Endothelial cell of umbilical vein (primary cell): ENCODE results near the gene SRGAP1. TPM values are rescaled to one million over a fixed set of nuclear protein-coding genes. Genes with fewer than 3 reads are reported as not detected.

Source experiments
- BruUV-seq: library from RNA; stranded (reverse); fragments of 400-500 nt; replicated peaks from 2 replicates; lab custom pipeline; 2021; lab: Mats Ljungman, UMichigan
- CTCF ChIA-PET: fragments of 300-600, 350-600 bp; sonication (Branson Sonifier 250); formaldehyde crosslinking; loops from one replicate; lab custom pipeline; 2021; ENCODE audit warnings: antibody characterized with exemption, inconsistent platforms; lab: Charles Lee
- POLR2A ChIA-PET: fragments of 300-600, 350-600 bp; sonication (Branson Sonifier 250); formaldehyde crosslinking; loops from one replicate; lab custom pipeline; 2021; ENCODE audit warnings: antibody characterized with exemption, inconsistent platforms; lab: Charles Lee
- DNase-seq: peaks from one replicate; pipeline ENCODE4 v3.0.0-alpha.2; 2011; ENCODE audit warnings: low read depth, low spot score
- FAIRE-seq: peaks from 2 replicates; lab custom pipeline; 2011; peaks lifted over from hg19 to GRCh38; lab: Jason Lieb, UNC
- H2AFZ ChIP-seq: 2 replicates; pipeline ENCODE4 v1.6.0; 2012; ENCODE audit warnings: low read depth, low read length, control low read depth, inconsistent platforms
- H3K27ac ChIP-seq: 2 replicates; pipeline ENCODE4 v1.5.1; 2011; ENCODE audit warnings: low read depth, mild to moderate bottlenecking, control low read depth, low read length, moderate library complexity; ENCODE audit not compliant: insufficient read depth
- H3K27me3 ChIP-seq, 2 experiments: 2 replicates each; pipeline versions ENCODE4 v1.6.0 to v1.6.1; 2011; ENCODE audit warnings: low read length in 2 of 2, mixed read lengths in 1 of 2; ENCODE audit not compliant: control insufficient read depth in 2 of 2, insufficient read depth in 2 of 2
- H3K36me3 ChIP-seq, 2 experiments: 2 replicates in 1 of 2; 3 replicates in 1 of 2; pipeline ENCODE4 v1.5.1; 2011; ENCODE audit warnings: low read length in 2 of 2, mild to moderate bottlenecking in 1 of 2, moderate library complexity in 1 of 2; ENCODE audit not compliant: control insufficient read depth in 2 of 2, insufficient read depth in 2 of 2; ENCODE audit errors: extremely low read depth in 1 of 2
- H3K4me1 ChIP-seq: 3 replicates; pipeline ENCODE4 v1.5.1; 2011; ENCODE audit warnings: mild to moderate bottlenecking, low read length; ENCODE audit not compliant: control insufficient read depth, insufficient read depth; ENCODE audit errors: extremely low read depth
- H3K4me2 ChIP-seq: 2 replicates; pipeline ENCODE4 v1.6.1; 2011; ENCODE audit warnings: low read length, control low read depth, mixed read lengths; ENCODE audit not compliant: insufficient read depth
- H3K4me3 ChIP-seq, 3 experiments: fragments of 200-600 bp in 1 of 3; sonication (generic), shearing (Covaris generic) in 1 of 3; replicated peaks in 1 of 3; 2 replicates each; pipeline ENCODE4 v1.5.1; 2011 to 2016; ENCODE audit warnings: control low read depth in 3 of 3, low read length in 3 of 3, mild to moderate bottlenecking in 2 of 3, inconsistent platforms in 1 of 3, low read depth in 1 of 3, moderate library complexity in 1 of 3; ENCODE audit not compliant: insufficient read depth in 1 of 3
- H3K79me2 ChIP-seq: 2 replicates; pipeline ENCODE4 v1.6.0; 2012; ENCODE audit warnings: low read length, inconsistent platforms; ENCODE audit not compliant: control insufficient read depth, insufficient read depth
- H3K9ac ChIP-seq: replicated peaks from 2 replicates; pipeline ENCODE3; 2011; ENCODE audit warnings: low read length, control low read depth; ENCODE audit not compliant: insufficient read depth; ENCODE audit errors: extremely low read depth
- H3K9me1 ChIP-seq: replicated peaks from 3 replicates; pipeline ENCODE4 v1.6.0; 2011; ENCODE audit warnings: mild to moderate bottlenecking, low read length; ENCODE audit not compliant: control insufficient read depth, insufficient read depth; ENCODE audit errors: extremely low read depth
- H3K9me3 ChIP-seq: replicated peaks from 2 replicates; pipeline ENCODE4 v1.5.1; 2012; ENCODE audit warnings: low read length, inconsistent platforms; ENCODE audit not compliant: control insufficient read depth, insufficient read depth
- H4K20me1 ChIP-seq: replicated peaks from 2 replicates; pipeline ENCODE3; 2011; ENCODE audit warnings: mild to moderate bottlenecking, low read length; ENCODE audit not compliant: control insufficient read depth, insufficient read depth; ENCODE audit errors: extremely low read depth
- CTCF ChIP-seq, 2 donors: IDR thresholded peaks; 1 replicate in 1 of 2; 2 replicates in 1 of 2; pipeline ENCODE4 v1.5.1; 2011; ENCODE audit warnings: low read length in 2 of 2, mild to moderate bottlenecking in 2 of 2, moderate library complexity in 2 of 2, control low read depth in 1 of 2, inconsistent platforms in 1 of 2, low read depth in 1 of 2; ENCODE audit not compliant: insufficient read depth in 1 of 2; ENCODE audit errors: extremely low read depth in 1 of 2
- GATA2 ChIP-seq: IDR thresholded peaks from 2 replicates; pipeline ENCODE4 v1.7.0; 2011; ENCODE audit warnings: low read depth, mild to moderate bottlenecking, moderate library complexity, mixed read lengths, low read length; ENCODE audit not compliant: insufficient read length, insufficient read depth
- JUN ChIP-seq: IDR thresholded peaks from 2 replicates; pipeline ENCODE4 v1.6.1; 2011; ENCODE audit warnings: borderline replicate concordance, low read depth; ENCODE audit not compliant: insufficient read length, insufficient read depth
- MYC ChIP-seq: IDR thresholded peaks from one replicate; pipeline ENCODE4 v1.6.1; 2011; ENCODE audit warnings: mild to moderate bottlenecking, low read depth, low read length
- POLR2AphosphoS5 ChIP-seq: IDR thresholded peaks from 2 replicates; pipeline ENCODE4 v1.6.1; 2012; ENCODE audit warnings: low read depth, mild to moderate bottlenecking, control low read depth, low read length, moderate library complexity; ENCODE audit not compliant: insufficient read depth
- dilution Hi-C: fragments of 300-500 bp; cut with MboI; formaldehyde crosslinking; loops from one replicate; pipeline ENCODE4 v1.15.0; 2019; ENCODE audit warnings: low sequenced_read_pairs; ENCODE audit not compliant: extremely low pct_ligation_motif_present
- intact Hi-C: fragments of 100-400 bp; cut with micrococcal nuclease; formaldehyde crosslinking; loops from one replicate; pipeline ENCODE4 v1.10.0; 2022
- polyA plus RNA-seq, 4 experiments: library from polyadenylated mRNA; depleted of rRNA in 3 of 4; stranded (reverse) in 3 of 4; unstranded in 1 of 4; fragments of >200 nt; gene quantifications; 2 replicates each; pipeline versions ENCODE4 v1.2.1 to v1.2.3, GENCODE V29; 2011 to 2012; ENCODE audit warnings: missing spikeins in 1 of 4
- total RNA-seq: library from RNA; stranded (reverse); gene quantifications from 2 replicates; pipeline ENCODE4 v1.2.3, GENCODE V29; 2021

Gene SRGAP1
- total and polyA plus RNA-seq, 2 donors (not counting 3 experiments of a cell fraction or from before 2014, with no cell fraction given): 4.9 to 16.3 TPM

- POLR2A ChIA-PET: no interaction called here
- dilution Hi-C loops: no loop called here
- intact Hi-C loops: no loop called here
Observed at GRCh38 chr12:63862969-63863230, 18.4 kb downstream of the SRGAP1 start.

More at GRCh38 chr12:63862969-63863230, 18.4 kb downstream of the SRGAP1 start:
- Histone ChIP-seq H3K9me1 (no peaks in the 10 kb centered on the region), H3K79me2 (peaks cover 30% of the 10 kb centered on the region), H3K9me3 (no peaks in the 10 kb centered on the region), H3K4me1 (peaks cover 5% of the 10 kb centered on the region), H2AFZ (no peak overlapping the region), H3K27me3 (no peaks in the 10 kb centered on the region), H3K4me2 (no peak overlapping the region), H3K9ac (no peak overlapping the region), H3K4me3 (no peak overlapping the region), H3K27ac (no peak overlapping the region), H4K20me1 (no peaks in the 10 kb centered on the region), H3K36me3 (no peaks in the 10 kb centered on the region)
- DNase-seq (no peak), FAIRE-seq (no peak)
- CTCF ChIA-PET: interaction anchor here (0.9 to 2.1 kb wide), 2 partner anchors 9 to 223 kb away, joined by 3 to 5 read pairs; no protein-coding TSS in a partner anchor
- no TSS peak for BruUV-seq
- no peak for TF ChIP-seq POLR2AphosphoS5
- no peak for TF ChIP-seq JUN
- no peak for TF ChIP-seq CTCF (IDR thresholded peaks at IDR 0.05; ENCODE audit: extremely low read depth in 1 of 2, insufficient read depth in 1 of 2, low read depth in 1 of 2, low read length in 2 of 2)
- TF ChIP-seq MYC: no peak
- TF ChIP-seq GATA2: no peak
